ENCODE data around the gene TCF12. TPM values are rescaled to one million over a fixed set of nuclear protein-coding genes. Genes with fewer than 3 reads are reported as not detected.

TCF12 gene
- total RNA-seq, 1 experiment from 2014 or later: 76.7 TPM

- H3K36me3 Mint-ChIP-seq (ENCODE audit: insufficient read depth in 1 of 3, low read depth in 3 of 3): no peaks in the 10 kb centered on the region
- Histone ChIP-seq H3K56ac (ENCODE audit: insufficient read length, low read depth, low read length) (no peak overlapping the region), H4K5ac (ENCODE audit: insufficient read length, low read depth, low read length) (no peak overlapping the region), H3K18ac (ENCODE audit: insufficient read length, low read depth, low read length) (no peak overlapping the region), H2AFZ (ENCODE audit: low read length) (no peak overlapping the region), H3K4me1 (ENCODE audit: insufficient read depth, low read length) (no peaks in the 10 kb centered on the region), H3K23me2 (ENCODE audit: insufficient read length, low read depth, low read length, poor library complexity, severe bottlenecking) (no peaks in the 10 kb centered on the region), H3K9me3 (ENCODE audit: control insufficient read depth, low read depth, low read length) (no peaks in the 10 kb centered on the region), H2BK15ac (ENCODE audit: low read depth, low read length) (no peak overlapping the region), H2BK12ac (ENCODE audit: insufficient read length, low read depth, low read length) (no peak overlapping the region), H2BK20ac (ENCODE audit: low read depth, low read length, poor library complexity, severe bottlenecking) (no peak overlapping the region), H4K20me1 (ENCODE audit: control insufficient read depth, insufficient read depth, insufficient read length) (no peaks in the 10 kb centered on the region), H3K27me3 (ENCODE audit: insufficient read depth, low read length) (no peaks in the 10 kb centered on the region), H3K9ac (ENCODE audit: extremely low read depth, insufficient read length, low read length) (no peak overlapping the region), H2AK5ac (ENCODE audit: insufficient read length, low read length) (no peak overlapping the region), H3K4me2 (ENCODE audit: insufficient read depth, insufficient read length, low read length) (no peak overlapping the region), H4K91ac (ENCODE audit: insufficient read length, low read depth, low read length) (no peak overlapping the region), H2BK120ac (ENCODE audit: low read depth, low read length, poor library complexity, severe bottlenecking) (no peak overlapping the region), H3K14ac (ENCODE audit: insufficient read depth, low read length) (no peak overlapping the region), H4K8ac (replicated peaks; ENCODE audit: insufficient read length, low read depth, low read length) (no peak overlapping the region), H3K27ac (ENCODE audit: insufficient read length, low read depth, low read length) (no peak overlapping the region), H3K4ac (ENCODE audit: low read depth, low read length) (no peak overlapping the region), H3T11ph (ENCODE audit: low read length) (no peak overlapping the region), H3K23ac (ENCODE audit: insufficient read length, low read depth, low read length) (no peak overlapping the region), H3K79me1 (ENCODE audit: insufficient read depth, low read depth, low read length, poor library complexity, severe bottlenecking) (peaks cover 9% of the 10 kb centered on the region), H3K79me2 (ENCODE audit: insufficient read depth, low read length) (no peaks in the 10 kb centered on the region; the same call in 1 of the 2 replicates), H2BK5ac (ENCODE audit: insufficient read length, low read length) (no peak overlapping the region)
- no peak for DNase-seq
- no peaks in the 10 kb centered on the region for H3K9me3 Mint-ChIP-seq
- H3K27me3 Mint-ChIP-seq (ENCODE audit: low read depth): no peaks in the 10 kb centered on the region
- TF ChIP-seq, protein P1, sequence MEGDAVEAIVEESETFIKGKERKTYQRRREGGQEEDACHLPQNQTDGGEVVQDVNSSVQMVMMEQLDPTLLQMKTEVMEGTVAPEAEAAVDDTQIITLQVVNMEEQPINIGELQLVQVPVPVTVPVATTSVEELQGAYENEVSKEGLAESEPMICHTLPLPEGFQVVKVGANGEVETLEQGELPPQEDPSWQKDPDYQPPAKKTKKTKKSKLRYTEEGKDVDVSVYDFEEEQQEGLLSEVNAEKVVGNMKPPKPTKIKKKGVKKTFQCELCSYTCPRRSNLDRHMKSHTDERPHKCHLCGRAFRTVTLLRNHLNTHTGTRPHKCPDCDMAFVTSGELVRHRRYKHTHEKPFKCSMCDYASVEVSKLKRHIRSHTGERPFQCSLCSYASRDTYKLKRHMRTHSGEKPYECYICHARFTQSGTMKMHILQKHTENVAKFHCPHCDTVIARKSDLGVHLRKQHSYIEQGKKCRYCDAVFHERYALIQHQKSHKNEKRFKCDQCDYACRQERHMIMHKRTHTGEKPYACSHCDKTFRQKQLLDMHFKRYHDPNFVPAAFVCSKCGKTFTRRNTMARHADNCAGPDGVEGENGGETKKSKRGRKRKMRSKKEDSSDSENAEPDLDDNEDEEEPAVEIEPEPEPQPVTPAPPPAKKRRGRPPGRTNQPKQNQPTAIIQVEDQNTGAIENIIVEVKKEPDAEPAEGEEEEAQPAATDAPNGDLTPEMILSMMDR (conservative IDR thresholded peaks at IDR 0.05): no peak
- no CpG with 5 or more reads among the region's 3 CpGs for WGBS (ENCODE audit: extremely low coverage, insufficient read length, low lambda C conversion rate)
- peaks cover 13 to 15% of the 10 kb centered on the region in 2 experiments for H3K4me1 Mint-ChIP-seq
- H3K4me3 Mint-ChIP-seq: no peak overlapping the region
- H3K27ac Mint-ChIP-seq: no peak overlapping the region
These were observed 163.7 kb downstream of the TCF12 start for GRCh38 chr15:57082054-57082728.

All from H9 (cell line).